NCI-H82 treated with DMSO at 0.1 percent for 48 hours (cell line): ENCODE results near the gene RGL1.
"Not testable (repeated sequence)": the region's sequence is repeated elsewhere in the genome, so short reads cannot be mapped to it uniquely, and the experiment has no call there.

Source experiments
- DNase-seq: peaks from one replicate; lab custom pipeline; 2025; ENCODE audit not compliant: unreplicated experiment; lab: John Stamatoyannopoulos, UW

The RGL1 gene

GRCh38 chr1:183783767-183784637 is 20.9 kb upstream of the RGL1 start:
- DNase-seq = no peak

- DNase-seq = not testable (repeated sequence)
These were observed 19.0 kb upstream of the RGL1 start for GRCh38 chr1:183785921-183786320.

GRCh38 chr1:183787704-183788103 is 17.2 kb upstream of the RGL1 start:
- DNase-seq = no peak

DNA sequence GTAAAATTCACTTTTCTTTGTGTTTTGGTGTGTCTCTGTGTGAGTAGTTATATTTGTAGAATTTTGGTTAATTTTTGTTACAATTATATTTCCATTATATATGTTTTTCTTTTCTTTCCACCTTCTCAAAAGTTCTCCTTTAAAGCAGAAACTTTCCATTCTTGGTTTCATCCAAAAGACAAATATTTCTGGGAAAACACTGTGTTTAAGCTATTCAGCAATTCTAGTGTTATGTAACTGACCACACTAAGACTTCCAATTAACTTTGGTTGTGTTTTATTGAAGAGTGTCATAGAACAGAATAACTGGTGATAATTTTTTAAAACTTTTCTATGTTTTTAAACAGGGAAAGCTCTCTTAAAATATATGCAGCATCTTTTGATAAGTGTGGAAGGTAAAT is 13.6 kb upstream of the RGL1 start:
- no peak for DNase-seq

- DNase-seq = no peak
These were observed 12.6 kb upstream of the RGL1 start for GRCh38 chr1:183792300-183792699.

- no peak for DNase-seq
These were observed 10.8 kb upstream of the RGL1 start for GRCh38 chr1:183794088-183794487.

GRCh38 chr1:183800449-183800848 is 4.5 kb upstream of the RGL1 start:
- no peak for DNase-seq

DNA sequence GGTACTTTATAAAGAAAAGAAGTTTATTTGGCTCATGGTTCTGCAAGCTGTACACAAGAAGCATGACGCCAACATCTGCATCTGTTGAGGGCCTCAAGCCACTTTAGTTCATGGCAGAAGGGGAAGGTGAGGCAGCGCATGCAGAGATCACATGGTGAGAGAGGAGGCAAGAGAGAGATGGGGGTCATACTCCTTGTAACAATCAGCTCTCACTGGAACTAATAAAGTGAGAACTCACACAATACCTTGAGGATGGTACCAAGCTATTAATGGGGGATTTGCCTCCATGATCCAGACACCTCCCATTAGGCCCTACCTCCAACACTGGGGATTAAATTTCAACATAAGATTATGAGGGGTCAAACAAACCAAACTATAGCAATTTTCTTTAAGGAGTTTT is 3.3 kb upstream of the RGL1 start:
- DNase-seq = no peak

DNA sequence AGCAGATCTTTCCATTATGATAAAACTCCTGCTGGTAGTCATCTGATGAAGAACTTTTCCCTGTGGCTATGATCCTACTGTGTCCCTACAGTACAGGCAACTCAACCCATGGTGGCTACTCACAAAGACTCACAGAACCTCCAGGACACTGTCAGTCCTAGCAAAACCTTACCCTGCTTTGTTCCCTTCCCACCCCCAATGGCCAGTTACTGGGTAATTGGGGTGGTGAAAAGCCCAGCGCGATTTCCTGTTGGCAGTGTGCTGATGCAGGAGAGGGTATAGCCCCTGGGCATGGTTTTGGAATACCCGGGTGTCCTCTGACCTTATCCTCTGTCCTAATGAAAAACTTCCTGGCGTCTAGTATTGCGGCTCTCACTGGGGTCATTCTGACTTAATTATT is 533 bp upstream of the RGL1 start:
- DNase-seq = no peak

GRCh38 chr1:183806125-183806524 is 1.2 kb downstream of the RGL1 start:
- DNase-seq = no peak

DNA sequence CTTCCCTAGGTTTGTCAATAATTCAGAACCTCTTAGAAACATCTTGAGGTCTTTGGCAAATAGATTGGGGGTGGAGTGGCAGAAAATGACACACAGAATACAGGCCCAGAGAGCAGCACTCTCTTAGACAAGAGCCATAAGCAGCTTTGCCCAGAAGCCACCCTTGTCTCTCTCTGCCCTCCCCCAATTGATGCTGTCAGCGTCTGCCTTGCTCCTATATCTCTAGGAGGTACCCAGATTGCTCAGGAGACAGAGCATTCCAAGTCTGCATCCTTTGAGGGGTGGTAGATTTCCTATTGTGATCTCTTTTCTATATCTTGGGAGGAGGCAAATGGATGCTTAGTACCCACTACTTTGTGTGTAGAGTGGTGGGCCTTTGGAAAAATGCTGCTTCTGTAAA is 1.8 kb downstream of the RGL1 start:
- peak; percentile 53 for DNase-seq

- no peak for DNase-seq
These were observed 2.7 kb downstream of the RGL1 start for GRCh38 chr1:183807549-183808168.

GRCh38 chr1:183808296-183809027 is 3.5 kb downstream of the RGL1 start:
- no peak for DNase-seq

GRCh38 chr1:183810121-183810520 is 5.2 kb downstream of the RGL1 start:
- DNase-seq = no peak

GRCh38 chr1:183810756-183811544 is 6.0 kb downstream of the RGL1 start:
- DNase-seq = no peak

- DNase-seq = no peak
These were observed 7.2 kb downstream of the RGL1 start for GRCh38 chr1:183812128-183812527.

- no peak for DNase-seq
These were observed 8.0 kb downstream of the RGL1 start for GRCh38 chr1:183812686-183813569.

DNA sequence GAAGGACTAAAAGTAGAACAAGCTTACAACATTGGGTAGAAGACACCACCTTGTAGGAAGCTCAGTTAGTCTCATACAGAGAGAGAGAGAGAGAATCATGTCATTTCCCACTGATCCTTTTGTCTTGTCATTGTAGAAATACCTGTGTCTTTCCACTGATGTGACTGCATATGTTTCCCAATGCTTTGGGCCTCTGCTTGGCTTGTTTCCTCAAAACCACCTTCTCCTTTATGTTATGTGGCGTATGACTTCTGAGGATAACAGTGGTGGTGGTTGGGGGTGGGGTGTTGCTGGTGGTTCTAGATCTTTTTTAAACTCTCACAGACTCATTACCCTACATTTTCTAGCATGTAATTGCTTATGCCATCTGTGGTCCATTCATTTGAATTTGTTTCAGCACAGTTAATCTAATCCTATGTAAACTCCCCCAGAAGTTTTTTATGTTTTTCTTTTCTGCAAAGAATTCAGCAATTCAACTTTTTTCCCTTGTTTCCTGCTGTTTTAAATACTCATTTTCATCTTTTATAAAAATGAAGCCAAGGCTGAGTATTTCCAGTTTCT is 9.3 kb downstream of the RGL1 start:
- DNase-seq = no peak

DNA sequence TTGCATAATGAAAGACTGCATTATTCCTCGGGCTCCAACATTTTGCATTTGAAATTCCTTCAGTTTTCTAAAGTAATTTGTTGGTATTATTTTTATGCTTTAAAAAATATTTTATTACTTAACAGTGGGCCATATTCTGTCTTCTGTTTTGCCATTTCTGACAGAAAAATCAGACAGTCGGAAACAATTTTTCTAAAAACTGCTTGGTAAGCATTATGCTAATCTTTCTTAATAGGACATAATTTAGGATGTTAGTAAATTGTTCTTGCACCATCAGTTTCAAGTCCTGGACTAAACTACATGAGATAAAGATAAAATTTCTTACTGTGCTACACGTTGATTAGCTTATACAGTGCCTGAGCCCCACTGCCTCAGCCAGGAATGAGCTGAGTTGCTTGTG is 11.2 kb downstream of the RGL1 start:
- DNase-seq = no peak
